Tibial artery (tissue), 4 donors: Measurements from ENCODE around the gene PSMB2.

ENCODE experiments used
- DNase-seq, 2 donors: peaks; one replicate each; pipeline ENCODE4 v3.0.0-alpha.2; 2019
- H3K27ac ChIP-seq, 2 donors: fragments of 200-600 bp; sonication (generic) in 1 of 2; 1 replicate in 1 of 2; 2 replicates in 1 of 2; pipeline ENCODE4 v1.5.1; 2018 to 2019; ENCODE audit warnings: mild to moderate bottlenecking in 1 of 2
- H3K27me3 ChIP-seq, 2 donors: fragments of 200-600 bp; sonication (generic) in 1 of 2; one replicate each; pipeline versions ENCODE4 v1.5.1 to v1.6.0; 2016 to 2019
- H3K36me3 ChIP-seq, 3 donors: fragments of 200-600 bp; sonication (generic) in 2 of 3; one replicate each; pipeline ENCODE4 v1.5.1; 2016 to 2019; ENCODE audit warnings: mild to moderate bottlenecking in 2 of 3
- H3K4me1 ChIP-seq, 4 donors: fragments of 200-600 bp; sonication (generic) in 2 of 4; 1 replicate in 3 of 4; 2 replicates in 1 of 4; pipeline ENCODE4 v1.5.1; 2016 to 2019
- H3K4me3 ChIP-seq, 2 donors: fragments of 200-600 bp; sonication (generic) in 1 of 2; 1 replicate in 1 of 2; 2 replicates in 1 of 2; pipeline ENCODE4 v1.5.1; 2018 to 2019; ENCODE audit warnings: mild to moderate bottlenecking in 2 of 2
- H3K9me3 ChIP-seq, 3 donors: fragments of 200-600 bp; sonication (generic) in 1 of 3; one replicate each; pipeline ENCODE4 v1.5.1; 2016 to 2019
- CTCF ChIP-seq, 2 experiments: fragments of 200-600 bp in 1 of 2; fragments of 450-650 bp in 1 of 2; IDR thresholded peaks; one replicate each; pipeline ENCODE4 v1.5.1; 2017 to 2019; ENCODE audit warnings: antibody characterized with exemption in 2 of 2, mild to moderate bottlenecking in 1 of 2, moderate library complexity in 1 of 2
- intact Hi-C: fragments of 100-400 bp; cut with DNase I; formaldehyde crosslinking; loops from one replicate; pipeline ENCODE4 v1.15.0; 2023; ENCODE audit warnings: low total_unique reads

PSMB2 gene

DNA sequence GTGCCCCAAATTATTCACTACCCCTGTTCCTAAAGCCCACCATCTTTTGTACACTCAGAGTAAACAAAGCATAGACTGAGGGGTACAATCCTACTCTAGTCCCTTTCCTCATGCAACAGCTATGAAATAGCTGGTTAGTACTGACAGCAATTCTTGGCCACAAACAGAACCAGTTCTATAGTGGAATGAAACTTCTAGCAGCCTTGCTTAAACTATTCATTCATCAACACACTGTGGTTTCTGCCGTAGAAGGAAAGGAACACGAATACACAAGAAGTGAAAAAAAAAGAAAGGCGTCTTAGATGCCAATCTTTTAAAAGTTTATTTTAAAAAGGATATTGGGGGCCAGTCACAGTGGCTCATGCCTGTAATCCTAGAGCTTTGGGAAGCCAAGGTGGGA, 9.9 kb downstream of the PSMB2 start:
- Histone ChIP-seq H3K27me3 (no peaks in the 10 kb centered on the region), H3K9me3 (no peaks in the 10 kb centered on the region), H3K36me3 (peaks cover 60 to 70% (median 70%) of the 10 kb centered on the region in 3 donors), H3K4me3 (no peak overlapping the region), H3K4me1 (peaks cover 0 to 4% (median 2%) of the 10 kb centered on the region in 4 donors), H3K27ac (no peak overlapping the region)
- intact Hi-C loops = no loop called here
- TF ChIP-seq CTCF (IDR thresholded peaks at IDR 0.05) = no peak
- no peak for DNase-seq

DNA sequence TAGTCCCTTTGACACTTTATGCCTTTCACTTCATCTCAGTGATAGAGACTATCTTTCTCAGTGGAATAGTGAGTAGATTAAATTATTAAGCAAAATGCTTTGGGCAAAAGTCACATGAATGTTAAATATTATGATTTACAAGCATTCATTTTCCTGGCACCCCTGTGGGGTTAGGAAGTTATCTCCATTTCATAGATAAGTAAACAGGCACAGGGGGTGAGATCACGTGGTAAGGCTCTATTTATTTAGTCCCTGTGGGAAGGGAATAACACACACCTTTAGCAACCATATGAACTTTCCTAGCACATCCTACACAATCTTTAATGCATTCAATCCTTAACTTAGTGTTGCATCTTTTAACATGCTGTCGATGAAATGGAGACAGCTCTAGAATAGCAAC, 12.3 kb downstream of the PSMB2 start:
- TF ChIP-seq CTCF (IDR thresholded peaks at IDR 0.05) = no peak
- Histone ChIP-seq H3K27me3 (no peaks in the 10 kb centered on the region), H3K4me3 (no peak overlapping the region), H3K4me1 (no peaks in the 10 kb centered on the region), H3K27ac (no peak overlapping the region), H3K9me3 (no peaks in the 10 kb centered on the region), H3K36me3 (peaks cover 54 to 73% (median 63%) of the 10 kb centered on the region in 3 donors)
- intact Hi-C loops = no loop called here
- no peak for DNase-seq

GRCh38 chr1:35623832-35624231, 17.5 kb downstream of the PSMB2 start:
- peaks cover 6 to 64% (median 11%) of the 10 kb centered on the region in 3 donors for H3K36me3 ChIP-seq
- DNase-seq = no peak
- no peak for TF ChIP-seq CTCF (IDR thresholded peaks at IDR 0.05)
- no peaks in the 10 kb centered on the region for H3K4me1 ChIP-seq
- intact Hi-C loops = no loop called here
- no peaks in the 10 kb centered on the region for H3K9me3 ChIP-seq
- no peak overlapping the region for H3K4me3 ChIP-seq
- no peaks in the 10 kb centered on the region for H3K27me3 ChIP-seq
- H3K27ac ChIP-seq = no peak overlapping the region

DNA sequence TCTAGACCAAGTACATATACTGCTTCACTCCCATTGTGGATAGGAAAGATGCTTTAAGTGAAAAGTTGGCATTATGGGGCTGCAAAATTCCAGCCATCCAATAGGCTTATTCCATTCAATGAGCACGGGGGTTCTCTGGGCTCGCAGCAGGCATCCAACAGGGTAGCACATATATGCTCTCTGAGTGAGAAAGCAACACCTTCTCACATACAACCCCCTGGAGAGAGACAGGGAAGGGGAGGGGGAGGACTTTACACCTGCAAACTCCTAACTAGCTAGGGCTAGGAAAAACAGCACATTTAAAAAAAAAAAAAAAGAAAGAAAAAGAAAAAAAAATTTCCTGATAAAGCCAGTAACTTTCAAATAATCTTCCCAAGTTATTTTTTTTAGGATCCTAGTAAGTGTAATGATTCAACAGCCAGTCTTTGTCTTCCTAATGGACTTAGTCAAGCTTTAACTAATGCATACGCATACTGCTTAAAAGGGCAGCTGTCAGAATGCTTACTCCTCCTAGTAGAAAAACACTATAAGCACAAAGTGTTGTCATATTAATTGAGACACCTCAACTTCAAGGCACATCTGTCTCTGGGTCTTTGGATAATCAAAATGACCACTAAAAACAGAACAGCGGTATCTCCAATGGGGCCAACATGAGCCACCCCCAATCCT, 18.7 kb downstream of the PSMB2 start:
- no peak overlapping the region for H3K4me3 ChIP-seq
- peaks cover 6 to 74% (median 9%) of the 10 kb centered on the region in 3 donors for H3K36me3 ChIP-seq
- no peaks in the 10 kb centered on the region for H3K9me3 ChIP-seq
- intact Hi-C loops = no loop called here
- H3K27ac ChIP-seq = no peak overlapping the region
- H3K27me3 ChIP-seq = no peaks in the 10 kb centered on the region
- H3K4me1 ChIP-seq = no peaks in the 10 kb centered on the region
- no peak for TF ChIP-seq CTCF (IDR thresholded peaks at IDR 0.05)
- no peak for DNase-seq

DNA sequence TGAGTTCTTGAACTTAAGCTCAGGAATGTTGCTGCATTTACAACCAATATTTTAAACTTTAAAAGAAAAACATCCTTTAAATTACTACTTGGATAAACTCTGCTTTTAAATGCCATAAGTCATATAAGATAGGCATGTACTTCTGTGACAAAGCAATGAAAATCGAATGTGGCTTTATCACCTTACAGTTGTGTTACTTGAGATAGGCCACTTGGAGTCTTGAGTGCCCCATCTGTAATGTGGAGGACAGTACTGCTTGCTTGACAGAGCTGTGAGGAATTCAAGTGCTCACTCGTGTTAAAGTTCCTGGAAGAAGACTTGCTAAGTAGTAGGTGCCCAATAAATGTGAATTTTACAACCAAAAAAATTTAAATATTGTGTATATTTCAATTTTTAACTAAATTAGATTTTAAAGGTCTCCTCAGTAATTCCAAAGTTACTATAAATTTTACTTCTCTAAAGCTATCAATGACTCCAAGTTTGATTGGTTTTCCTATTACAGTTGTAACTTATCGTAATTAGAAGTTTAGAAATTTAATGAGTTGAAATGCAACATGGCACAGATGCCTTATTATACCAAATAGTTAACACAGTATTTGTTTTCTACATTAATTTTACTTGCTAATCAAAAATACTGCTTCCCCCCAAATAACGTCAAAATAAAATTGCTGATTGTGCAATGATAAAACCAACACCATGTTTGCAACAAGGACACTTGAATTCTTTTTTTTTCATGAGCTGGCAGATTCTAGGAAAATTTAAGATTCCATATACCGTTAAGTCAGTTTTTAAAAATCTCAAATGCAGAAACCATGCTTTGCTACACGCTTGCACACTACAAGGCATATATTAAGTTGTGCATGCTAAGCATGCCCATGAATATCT, 21.8 kb downstream of the PSMB2 start:
- Histone ChIP-seq H3K4me1 (no peaks in the 10 kb centered on the region), H3K9me3 (no peaks in the 10 kb centered on the region), H3K27ac (no peak overlapping the region), H3K36me3 (peaks cover 0 to 80% (median 3%) of the 10 kb centered on the region in 3 donors), H3K27me3 (no peaks in the 10 kb centered on the region), H3K4me3 (no peak overlapping the region)
- intact Hi-C loops = no loop called here
- no peak for TF ChIP-seq CTCF (IDR thresholded peaks at IDR 0.05)
- DNase-seq = no peak
